H1 (cell line): ENCODE data around the gene PPA1. TPM values are rescaled to one million over a fixed set of nuclear protein-coding genes. Genes with fewer than 3 reads are reported as not detected.

ENCODE experiments used
- CTCF ChIA-PET: fragments of 300-600 bp; sonication (Branson Sonifier 250); formaldehyde crosslinking; loops from one replicate; lab custom pipeline; 2021; ENCODE audit not compliant: partially characterized antibody; lab: Charles Lee
- POLR2A ChIA-PET: fragments of 300-600 bp; sonication (Branson Sonifier 250); formaldehyde crosslinking; loops from one replicate; lab custom pipeline; 2021; ENCODE audit warnings: inconsistent platforms; ENCODE audit not compliant: partially characterized antibody; lab: Charles Lee
- DNase-seq, 2 experiments: peaks; one replicate each; pipeline versions ENCODE4 v3.0.0 to v3.0.0-alpha.2; 2010 to 2022; ENCODE audit warnings: low spot score in 2 of 2, low read depth in 1 of 2, mixed read lengths in 1 of 2
- FAIRE-seq: peaks from 2 replicates; lab custom pipeline; 2011; peaks lifted over from hg19 to GRCh38; lab: Jason Lieb, UNC
- H2AFZ ChIP-seq: 2 replicates; pipeline ENCODE4 v1.8.1; 2012; ENCODE audit warnings: low read length, inconsistent platforms
- H2AK5ac ChIP-seq: 2 replicates; pipeline ENCODE4 v1.6.1; 2013; ENCODE audit warnings: low read depth, low read length
- H2BK120ac ChIP-seq: replicated peaks from 2 replicates; pipeline ENCODE3; 2013; ENCODE audit warnings: low read depth, low read length, inconsistent platforms
- H2BK12ac ChIP-seq: 2 replicates; pipeline ENCODE4 v1.6.1; 2013; ENCODE audit warnings: low read depth, low read length
- H2BK15ac ChIP-seq: 2 replicates; pipeline ENCODE4 v1.6.1; 2013; ENCODE audit warnings: low read length
- H2BK20ac ChIP-seq: 2 replicates; pipeline ENCODE4 v1.6.1; 2013; ENCODE audit warnings: low read length
- H2BK5ac ChIP-seq: 2 replicates; pipeline ENCODE4 v1.6.1; 2013; ENCODE audit warnings: low read depth, low read length
- H3K14ac ChIP-seq: 2 replicates; pipeline ENCODE4 v1.6.1; 2013; ENCODE audit warnings: inconsistent platforms; ENCODE audit not compliant: insufficient read length
- H3K18ac ChIP-seq: 2 replicates; pipeline ENCODE4 v1.6.1; 2013; ENCODE audit warnings: low read length; ENCODE audit errors: extremely low read depth
- H3K23ac ChIP-seq: 2 replicates; pipeline ENCODE4 v1.6.1; 2013; ENCODE audit warnings: inconsistent platforms; ENCODE audit not compliant: insufficient read length
- H3K23me2 ChIP-seq: 2 replicates; pipeline ENCODE4 v1.6.1; 2013; ENCODE audit warnings: low read depth, low read length
- H3K27ac ChIP-seq: 2 replicates; pipeline ENCODE4 v1.6.1; 2011; ENCODE audit warnings: low read depth, low read length, inconsistent platforms
- H3K27me3 ChIP-seq, 4 experiments: replicated peaks in 1 of 4; 1 replicate in 1 of 4; 2 replicates in 3 of 4; pipeline versions ENCODE4 v1.6.1 to v1.8.1; 2011 to 2013; ENCODE audit warnings: low read length in 3 of 4, mild to moderate bottlenecking in 3 of 4, inconsistent platforms in 2 of 4, mixed read lengths in 2 of 4, moderate library complexity in 1 of 4; ENCODE audit not compliant: control insufficient read depth in 3 of 4, insufficient read depth in 3 of 4; ENCODE audit errors: extremely low read depth in 1 of 4
- H3K36me3 ChIP-seq, 4 experiments: 2 replicates each; pipeline versions ENCODE4 v1.6.1 to v1.8.1; 2011 to 2013; ENCODE audit warnings: mild to moderate bottlenecking in 4 of 4, low read length in 3 of 4, moderate library complexity in 2 of 4, control low read depth in 1 of 4, inconsistent platforms in 1 of 4; ENCODE audit not compliant: insufficient read depth in 4 of 4, control insufficient read depth in 2 of 4
- H3K4ac ChIP-seq: replicated peaks from 2 replicates; pipeline ENCODE3; 2013; ENCODE audit warnings: low read length, low read depth, mixed read lengths, inconsistent platforms; ENCODE audit not compliant: insufficient read length
- H3K4me1 ChIP-seq, 4 experiments: replicated peaks in 1 of 4; 1 replicate in 1 of 4; 2 replicates in 3 of 4; pipeline versions ENCODE4 v1.6.1 to v1.8.1; 2011 to 2013; ENCODE audit warnings: low read length in 3 of 4, inconsistent platforms in 2 of 4, mixed read lengths in 1 of 4; ENCODE audit not compliant: insufficient read depth in 4 of 4, control insufficient read depth in 3 of 4
- H3K4me2 ChIP-seq, 2 experiments: 2 replicates each; pipeline versions ENCODE4 v1.6.1 to v1.8.1; 2011 to 2013; ENCODE audit warnings: low read depth in 2 of 2, low read length in 2 of 2, control low read depth in 1 of 2, inconsistent platforms in 1 of 2, mild to moderate bottlenecking in 1 of 2; ENCODE audit not compliant: insufficient read depth in 1 of 2
- H3K4me3 ChIP-seq, 4 experiments: fragments of 200-600, 300-600 bp in 1 of 4; sonication (generic), shearing (Covaris generic), sonication (Bioruptor Twin) in 1 of 4; 2 replicates each; pipeline versions ENCODE4 v1.5.1 to v1.8.1; 2011 to 2016; ENCODE audit warnings: low read length in 4 of 4, low read depth in 3 of 4, control low read depth in 2 of 4, inconsistent platforms in 2 of 4, mild to moderate bottlenecking in 2 of 4, mixed read lengths in 1 of 4, moderate library complexity in 1 of 4; ENCODE audit not compliant: insufficient read depth in 2 of 4; ENCODE audit errors: extremely low read depth in 1 of 4
- H3K56ac ChIP-seq: replicated peaks from 2 replicates; pipeline ENCODE3; 2013; ENCODE audit warnings: low read depth, mild to moderate bottlenecking, mixed read lengths, low read length, inconsistent platforms; ENCODE audit not compliant: insufficient read length
- H3K79me1 ChIP-seq: 2 replicates; pipeline ENCODE4 v1.6.1; 2013; ENCODE audit warnings: low read depth, low read length, control low read depth
- H3K79me2 ChIP-seq, 2 experiments: 2 replicates each; pipeline versions ENCODE4 v1.6.1 to v1.8.1; 2012 to 2013; ENCODE audit warnings: low read length in 2 of 2, mild to moderate bottlenecking in 2 of 2, inconsistent platforms in 1 of 2; ENCODE audit not compliant: insufficient read depth in 2 of 2, control insufficient read depth in 1 of 2
- H3K9ac ChIP-seq, 4 experiments: replicated peaks in 1 of 4; 1 replicate in 1 of 4; 2 replicates in 3 of 4; pipeline versions ENCODE4 v1.6.1 to v1.8.1; 2011 to 2013; ENCODE audit warnings: low read depth in 3 of 4, low read length in 3 of 4, control low read depth in 2 of 4, mild to moderate bottlenecking in 2 of 4, moderate library complexity in 2 of 4, inconsistent platforms in 1 of 4; ENCODE audit errors: extremely low read depth in 1 of 4
- H3K9me3 ChIP-seq, 2 experiments: 2 replicates each; pipeline versions ENCODE4 v1.6.1 to v1.8.1; 2012 to 2013; ENCODE audit warnings: mild to moderate bottlenecking in 2 of 2, moderate library complexity in 2 of 2, control low read depth in 1 of 2, inconsistent platforms in 1 of 2, low read depth in 1 of 2, low read length in 1 of 2, mixed read lengths in 1 of 2; ENCODE audit not compliant: insufficient read depth in 2 of 2
- H4K20me1 ChIP-seq, 2 experiments: replicated peaks in 1 of 2; 2 replicates each; pipeline versions ENCODE3 to v1.8.1; 2011 to 2013; ENCODE audit warnings: inconsistent platforms in 2 of 2, low read length in 2 of 2, mild to moderate bottlenecking in 1 of 2; ENCODE audit not compliant: insufficient read depth in 2 of 2, control insufficient read depth in 1 of 2
- H4K5ac ChIP-seq: 2 replicates; pipeline ENCODE4 v1.6.1; 2013; ENCODE audit warnings: low read length, low read depth, mixed read lengths, inconsistent platforms; ENCODE audit not compliant: insufficient read length
- H4K8ac ChIP-seq: 2 replicates; pipeline ENCODE4 v1.8.0; 2013; ENCODE audit warnings: mild to moderate bottlenecking, moderate library complexity, low read length, inconsistent platforms; ENCODE audit not compliant: insufficient read depth; ENCODE audit errors: extremely low read depth
- H4K91ac ChIP-seq: replicated peaks from 2 replicates; pipeline ENCODE3; 2013; ENCODE audit warnings: low read length, mixed read lengths, inconsistent platforms; ENCODE audit not compliant: insufficient read length
- ASH2L ChIP-seq: fragments of 200-600, 300-600 bp; sonication (generic); IDR thresholded peaks from one replicate; pipeline ENCODE4 v1.7.1; 2017; ENCODE audit warnings: low read length
- GTF2F1 ChIP-seq: IDR thresholded peaks from 2 replicates; pipeline ENCODE4 v1.6.1; 2012; ENCODE audit warnings: low read depth, low read length, improper control_type of control experiment, borderline replicate concordance
- SAP30 ChIP-seq: fragments of 300-600 bp; sonication (generic); IDR thresholded peaks from 2 replicates; pipeline ENCODE4 v1.7.1; 2012; ENCODE audit warnings: low read length, moderate library complexity, mild to moderate bottlenecking, inconsistent platforms; ENCODE audit not compliant: insufficient read depth, insufficient replicate concordance
- TCF12 ChIP-seq: IDR thresholded peaks from 2 replicates; pipeline ENCODE4 v1.6.1; 2011; ENCODE audit warnings: low read depth, mild to moderate bottlenecking, low read length
- WGBS, 2 experiments: shearing (Covaris generic) in 1 of 2; methylation state at CpG; one replicate each; pipeline versions ENCODE4 v1.1.6 to v1.1.7; 2013 to 2015; ENCODE audit warnings: low lambda C conversion rate in 2 of 2, mixed read lengths in 2 of 2, inconsistent platforms in 1 of 2, low coverage in 1 of 2, missing lambda C conversion rate in 1 of 2; ENCODE audit not compliant: insufficient replicate concordance in 2 of 2, insufficient coverage in 1 of 2, insufficient read length in 1 of 2; ENCODE audit errors: extremely low coverage in 1 of 2, missing lambda C conversion rate in 1 of 2; 5-methylcytosine and 5-hydroxymethylcytosine counted together
- polyA plus RNA-seq, 7 experiments: library from polyadenylated mRNA; depleted of rRNA in 3 of 7; stranded (reverse) in 5 of 7; unstranded in 2 of 7; fragments of >200 nt in 5 of 7; fragments of 200-250 nt in 2 of 7; gene quantifications; 1 replicate in 5 of 7; 2 replicates in 1 of 7; 4 replicates in 1 of 7; pipeline versions ENCODE4 v1.2.1 to v1.2.3, GENCODE V29; 2011 to 2013; ENCODE audit warnings: missing spikeins in 2 of 7, mixed read lengths in 2 of 7
- total RNA-seq: library from RNA; stranded (reverse); fragmentation: NEBNext Ultra II Directional; extraction: Animal tissue kit (Norgen Biotek cat#: 25700); gene quantifications from 2 replicates; pipeline ENCODE4 v1.2.1, GENCODE V29; 2021

Gene PPA1
- total and polyA plus RNA-seq, 2 of the 8 experiments (the other 6 are each of a cell fraction or from before 2014, with no cell fraction given) = 77.0 to 191 TPM

DNA sequence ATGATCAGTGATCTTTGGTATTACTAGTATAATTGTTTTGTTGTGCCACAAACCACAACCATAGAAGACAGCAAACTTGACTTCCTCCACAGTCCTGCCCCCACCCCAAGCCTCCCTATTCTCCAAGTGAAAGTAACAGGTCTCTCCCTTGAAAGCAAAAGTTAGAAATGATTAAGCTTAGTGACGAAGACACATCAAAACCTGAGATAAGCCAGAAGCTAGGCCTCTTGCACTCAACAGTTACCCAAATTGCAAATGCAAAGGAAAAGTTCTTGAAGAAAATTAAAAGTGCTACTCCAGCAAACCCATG, 70.4 kb downstream of the PPA1 start:
- DNase-seq (no peak), FAIRE-seq (no peak)
- H3K9ac ChIP-seq = no peak overlapping the region
- H3K4me2 ChIP-seq = no peak overlapping the region
- H2BK5ac ChIP-seq = no peak overlapping the region
- H4K91ac ChIP-seq = no peak overlapping the region
- H2BK15ac ChIP-seq = no peak overlapping the region
- no peak overlapping the region for H2BK120ac ChIP-seq
- 90% methylated on average over 1 of the region's 1 CpG; no CpG with 5 or more reads in 1 of the 2 experiments for WGBS, 2 experiments
- no peak overlapping the region for H3K27ac ChIP-seq
- peaks cover 11 to 17% of the 10 kb centered on the region in 2 experiments for H4K20me1 ChIP-seq
- ChIA-PET POLR2A (no interaction called here), CTCF (interaction anchor here (0.7 to 1.0 kb wide), 3 partner anchors 13 to 47 kb away, joined by 3 to 4 read pairs (median 3); partner anchors contain the start of gene TYSND1)
- no peak overlapping the region for H2BK12ac ChIP-seq
- no peak overlapping the region for H3K14ac ChIP-seq
- no peak overlapping the region for H3K4me3 ChIP-seq
- H3K23ac ChIP-seq = no peak overlapping the region
- TF ChIP-seq TCF12 (no peak), SAP30 (no peak), GTF2F1 (no peak), ASH2L (no peak)
- H3K4ac ChIP-seq = no peak overlapping the region
- H3K4me1 ChIP-seq = 0 out of 7 replicates have a peak, but pooled peaks cover 0 to 2% (median 0%) of the 10 kb centered on the region in 4 experiments
- H3K27me3 ChIP-seq = no peaks in the 10 kb centered on the region
- H3K79me1 ChIP-seq = peaks cover under 1% of the 10 kb centered on the region; the same call in 1 of the 2 replicates
- H4K8ac ChIP-seq = no peak overlapping the region
- H3K18ac ChIP-seq = no peak overlapping the region
- H2BK20ac ChIP-seq = no peak overlapping the region
- no peaks in the 10 kb centered on the region for H3K23me2 ChIP-seq
- no peak overlapping the region for H2AFZ ChIP-seq
- peaks cover 17 to 73% of the 10 kb centered on the region in 2 experiments for H3K79me2 ChIP-seq
- no peaks in the 10 kb centered on the region for H3K9me3 ChIP-seq
- no peak overlapping the region for H2AK5ac ChIP-seq
- peaks cover 0 to 31% (median 11%) of the 10 kb centered on the region in 4 experiments; a peak in 4 of 8 replicates for H3K36me3 ChIP-seq
- H3K56ac ChIP-seq = no peak overlapping the region
- no peak overlapping the region for H4K5ac ChIP-seq
